ENCODE measurements around the gene OR4C45. TPM values are rescaled to one million over a fixed set of nuclear protein-coding genes. Genes with fewer than 3 reads are reported as not detected.
A peak's percentile ranks its signal among the peaks of the same experiment; 100 is the strongest.
"Not testable (repeated sequence)": the region's sequence is repeated elsewhere in the genome, so short reads cannot be mapped to it uniquely, and the experiment has no call there.

Gene OR4C45
- total RNA-seq: not detected in 2 replicates

DNA sequence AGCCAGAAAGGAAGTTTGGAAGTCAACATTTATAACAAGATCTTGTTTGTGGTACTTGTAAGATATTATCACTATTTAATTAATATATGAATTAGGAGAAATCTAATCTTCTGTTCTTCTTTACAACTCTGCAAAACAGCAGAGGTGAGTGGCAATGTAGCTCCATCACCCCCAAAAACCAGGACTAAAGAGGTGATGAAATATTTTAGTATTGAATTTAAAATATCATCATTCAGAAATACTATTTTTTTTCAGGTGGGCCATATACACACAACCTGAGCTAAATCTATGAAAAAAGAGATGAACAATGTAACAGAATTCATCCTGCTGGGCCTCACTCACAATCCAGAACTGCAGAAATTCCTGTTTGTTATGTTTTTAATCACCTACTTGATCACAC, at the start of gene OR4C45:
TSS of gene OR4C45 (plus strand) at position 301 of the 400 bp plus-strand sequence.
- DNase-seq (ENCODE audit: low read depth in 2 of 2): no peak

DNA sequence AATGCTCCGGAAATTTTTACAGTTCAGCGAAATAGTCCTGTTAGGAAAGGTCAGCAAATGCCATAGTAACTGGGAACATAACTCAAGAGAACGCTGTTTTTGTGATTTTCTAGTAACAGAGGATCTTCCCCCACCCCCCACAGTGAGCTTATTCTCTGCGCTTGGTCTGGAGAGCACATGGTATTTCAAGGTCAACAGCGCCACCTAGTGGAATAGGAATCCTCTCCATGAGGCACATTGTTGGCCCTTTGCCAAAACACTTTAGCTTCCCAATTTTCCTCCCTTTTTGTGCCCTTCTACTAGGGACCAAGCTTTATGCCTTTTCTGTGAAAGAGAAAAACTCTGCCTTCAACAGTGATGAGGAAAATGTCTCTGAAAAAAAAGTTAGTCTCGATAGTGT, 37.1 kb upstream of the OR4C45 start:
- peak; percentile 65 to 75 for DNase-seq (ENCODE audit: low read depth in 2 of 2)

DNA sequence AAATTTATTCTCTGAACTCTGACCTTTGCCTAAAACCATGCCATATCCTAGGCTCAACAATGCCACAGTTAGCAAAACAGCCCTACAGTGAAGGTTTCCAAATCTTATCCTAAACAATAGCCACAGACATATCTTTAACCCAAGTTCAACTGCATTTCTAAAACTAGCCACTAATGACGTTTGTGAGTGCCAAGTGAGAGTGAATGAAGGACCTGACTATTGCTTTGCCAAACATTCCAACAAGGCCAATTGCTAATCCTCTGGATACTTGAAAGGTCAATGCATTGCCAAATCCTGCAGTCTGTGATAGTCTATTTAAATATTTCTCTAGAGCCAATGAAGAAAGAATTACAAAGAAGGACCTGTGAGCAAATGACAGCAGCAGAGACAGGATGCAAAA, 2.5 kb upstream of the OR4C45 start:
- no peak for DNase-seq (ENCODE audit: low read depth in 2 of 2)

DNA sequence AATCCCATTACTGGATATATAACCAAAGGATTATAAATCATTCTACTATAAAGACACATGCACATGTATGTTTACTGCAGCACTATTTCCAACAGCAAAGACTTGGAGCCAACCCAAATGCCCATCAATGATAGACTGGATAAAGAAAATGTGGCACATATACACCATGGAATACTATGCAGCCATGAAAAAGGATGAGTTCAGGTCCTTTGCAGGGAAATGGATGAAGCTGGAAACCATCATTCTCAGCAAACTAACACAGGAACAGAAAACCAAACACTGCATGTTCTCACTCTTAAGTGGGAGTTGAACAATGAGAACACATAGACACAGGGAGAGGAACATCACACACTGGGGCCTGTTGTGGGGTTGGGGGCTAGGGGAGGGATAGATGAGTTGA, 3.6 kb downstream of the OR4C45 start:
- not testable (repeated sequence) for DNase-seq (ENCODE audit: low read depth in 2 of 2)

DNA sequence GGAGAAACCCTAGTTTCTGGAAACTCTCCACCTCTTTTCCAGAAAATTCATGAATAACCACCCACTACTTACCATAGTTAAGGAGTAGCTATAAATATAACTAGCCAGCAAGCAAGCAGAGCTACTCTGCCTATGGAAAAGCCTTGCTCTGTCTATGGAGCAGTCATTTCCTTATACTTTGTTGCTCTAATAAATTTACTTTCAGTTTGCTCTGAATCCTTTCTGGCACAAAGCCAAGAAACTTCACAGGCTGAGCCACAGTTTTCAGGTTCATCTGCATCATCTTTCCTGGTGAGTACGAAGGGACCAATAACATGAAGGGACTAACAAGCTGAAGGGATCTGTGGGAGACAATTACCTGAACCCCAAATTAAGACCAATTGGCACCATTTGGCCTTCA, 4.6 kb downstream of the OR4C45 start:
- DNase-seq (ENCODE audit: low read depth in 2 of 2): peak in 1 of 2 donors; percentile 4

DNA sequence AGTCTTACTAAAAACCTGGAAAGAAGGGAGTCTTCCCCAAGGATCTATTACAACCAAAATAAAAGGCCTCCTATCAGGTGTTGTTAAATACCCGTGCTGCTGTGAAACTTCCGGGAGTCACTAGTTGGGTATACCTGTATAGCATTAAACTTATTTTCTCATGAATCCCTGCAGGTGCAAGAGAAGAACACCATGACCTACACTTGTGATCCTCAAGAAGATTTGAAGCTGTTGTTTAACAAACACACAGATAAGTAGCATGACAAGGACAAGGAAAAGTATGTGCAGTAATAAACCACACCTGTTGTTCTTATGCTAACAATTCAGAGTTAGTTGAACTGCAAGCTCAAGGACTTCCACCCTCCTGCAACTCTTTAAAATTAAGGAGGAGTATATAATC, 12.0 kb downstream of the OR4C45 start:
- no peak for DNase-seq (ENCODE audit: low read depth in 2 of 2)

DNA sequence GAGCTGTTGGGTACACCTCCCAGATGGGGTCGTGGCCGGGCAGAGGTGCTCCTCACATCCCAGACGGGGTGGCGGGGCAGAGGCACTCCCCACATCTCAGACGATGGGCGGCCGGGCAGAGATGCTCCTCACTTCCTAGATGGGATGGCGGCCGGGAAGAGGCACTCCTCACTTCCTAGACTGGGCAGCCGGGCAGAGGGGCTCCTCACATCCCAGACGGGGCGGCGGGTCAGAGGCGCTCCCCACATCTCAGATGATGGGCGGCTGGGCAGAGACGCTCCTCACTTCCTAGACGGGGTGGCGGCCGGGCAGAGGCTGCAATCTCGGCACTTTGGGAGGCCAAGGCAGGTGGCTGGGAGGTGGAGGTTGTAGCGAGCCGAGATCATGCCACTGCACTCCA, 30.4 kb downstream of the OR4C45 start:
- not testable (repeated sequence) for DNase-seq (ENCODE audit: low read depth in 2 of 2)

DNA sequence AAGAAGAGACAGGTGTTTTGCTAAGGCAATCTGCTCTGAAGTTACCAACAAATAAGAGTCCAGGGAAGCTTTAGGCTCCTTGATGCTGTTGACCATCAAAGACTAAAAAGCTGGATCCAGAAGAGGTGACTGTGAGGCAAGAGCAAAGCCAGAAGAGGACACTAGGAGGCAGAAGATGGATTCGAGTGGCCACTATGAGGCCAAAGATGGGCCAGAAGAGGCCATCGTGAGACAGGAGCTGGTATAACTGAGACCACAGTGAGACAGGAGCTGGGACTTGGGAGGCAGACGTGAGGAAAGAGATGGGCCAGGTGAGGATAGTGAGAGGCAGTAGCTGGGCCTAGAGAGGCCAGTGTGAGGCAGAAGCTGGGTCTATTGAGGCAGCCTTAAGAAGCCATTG, 37.7 kb downstream of the OR4C45 start:
- DNase-seq (ENCODE audit: low read depth in 2 of 2): no peak

DNA sequence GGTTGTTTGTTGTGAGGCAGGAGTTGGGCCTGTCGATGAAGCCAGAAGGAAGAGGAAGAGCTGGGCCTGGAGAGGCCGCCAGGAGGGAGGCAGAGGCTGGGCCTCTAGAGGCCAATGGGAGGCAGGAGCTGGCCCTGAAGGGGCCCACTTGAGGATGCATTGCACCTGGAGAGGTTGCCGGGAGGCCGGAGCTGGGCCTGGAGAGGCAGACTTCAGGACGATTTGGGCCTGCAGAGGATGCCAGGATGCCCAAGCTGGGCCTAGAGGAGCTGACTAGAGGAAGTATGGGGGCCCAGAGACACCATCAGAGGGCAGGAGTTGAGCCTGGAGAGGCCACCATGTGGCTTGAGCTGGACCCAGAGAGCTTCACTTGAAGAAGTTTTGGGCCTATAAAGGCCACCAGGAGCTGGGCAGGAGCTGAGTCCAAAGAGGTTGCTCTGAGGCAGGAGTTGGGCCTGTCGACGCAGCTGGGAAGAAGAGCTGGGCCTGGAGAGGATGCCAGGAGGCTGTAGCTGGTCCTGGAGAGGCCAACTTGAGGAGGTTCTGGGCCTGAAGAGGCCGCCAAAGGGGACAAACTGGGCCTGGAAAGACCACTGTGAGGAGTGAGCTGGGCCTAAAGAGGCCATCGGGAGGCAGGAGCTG, 39.0 kb downstream of the OR4C45 start:
- DNase-seq (ENCODE audit: low read depth in 2 of 2): no peak

DNA sequence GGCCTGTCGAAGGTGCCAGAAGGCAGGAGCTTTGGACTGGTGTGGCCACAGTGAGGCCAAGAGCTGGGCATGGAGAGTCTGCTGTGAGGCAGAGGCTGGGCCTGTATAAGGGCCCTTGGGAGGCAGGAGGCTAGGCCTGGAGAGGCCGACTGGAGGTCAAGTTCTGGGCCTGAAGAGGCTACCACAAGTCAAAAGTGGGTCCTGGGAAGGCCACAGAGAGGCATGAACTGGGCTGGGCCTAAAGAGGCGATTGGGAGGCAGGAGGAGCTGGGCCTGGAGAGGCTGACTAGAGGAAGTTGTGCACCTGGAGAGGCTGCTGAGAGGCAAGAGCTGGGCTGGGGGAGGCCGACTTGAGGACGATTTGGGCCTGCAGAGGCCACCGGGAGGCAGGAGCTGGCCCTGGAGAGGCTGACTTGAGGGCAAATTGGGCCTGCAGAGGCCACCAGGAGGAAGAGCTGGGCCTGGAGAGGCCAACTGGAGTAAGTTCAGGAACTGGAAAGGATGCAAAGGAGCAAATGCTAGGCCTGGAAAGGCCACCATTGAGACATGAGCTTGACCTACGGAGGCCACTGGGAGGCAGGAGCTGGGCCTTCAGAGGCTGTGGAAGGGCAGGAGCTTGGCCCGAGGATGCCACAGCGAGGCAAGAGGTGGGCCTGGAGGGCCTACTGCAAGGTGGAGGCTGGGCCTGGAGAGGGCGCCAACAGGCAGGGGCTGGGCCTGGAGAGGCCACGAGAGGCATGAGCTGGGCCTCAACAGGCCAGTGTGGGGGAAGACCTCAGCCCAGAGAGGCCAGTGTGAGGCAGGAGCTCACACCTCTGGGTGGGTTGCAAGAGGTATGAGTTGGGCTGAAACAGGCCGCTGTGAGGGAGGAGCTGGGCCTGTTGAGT, 39.8 kb downstream of the OR4C45 start:
- DNase-seq (ENCODE audit: low read depth in 2 of 2): no peak

DNA sequence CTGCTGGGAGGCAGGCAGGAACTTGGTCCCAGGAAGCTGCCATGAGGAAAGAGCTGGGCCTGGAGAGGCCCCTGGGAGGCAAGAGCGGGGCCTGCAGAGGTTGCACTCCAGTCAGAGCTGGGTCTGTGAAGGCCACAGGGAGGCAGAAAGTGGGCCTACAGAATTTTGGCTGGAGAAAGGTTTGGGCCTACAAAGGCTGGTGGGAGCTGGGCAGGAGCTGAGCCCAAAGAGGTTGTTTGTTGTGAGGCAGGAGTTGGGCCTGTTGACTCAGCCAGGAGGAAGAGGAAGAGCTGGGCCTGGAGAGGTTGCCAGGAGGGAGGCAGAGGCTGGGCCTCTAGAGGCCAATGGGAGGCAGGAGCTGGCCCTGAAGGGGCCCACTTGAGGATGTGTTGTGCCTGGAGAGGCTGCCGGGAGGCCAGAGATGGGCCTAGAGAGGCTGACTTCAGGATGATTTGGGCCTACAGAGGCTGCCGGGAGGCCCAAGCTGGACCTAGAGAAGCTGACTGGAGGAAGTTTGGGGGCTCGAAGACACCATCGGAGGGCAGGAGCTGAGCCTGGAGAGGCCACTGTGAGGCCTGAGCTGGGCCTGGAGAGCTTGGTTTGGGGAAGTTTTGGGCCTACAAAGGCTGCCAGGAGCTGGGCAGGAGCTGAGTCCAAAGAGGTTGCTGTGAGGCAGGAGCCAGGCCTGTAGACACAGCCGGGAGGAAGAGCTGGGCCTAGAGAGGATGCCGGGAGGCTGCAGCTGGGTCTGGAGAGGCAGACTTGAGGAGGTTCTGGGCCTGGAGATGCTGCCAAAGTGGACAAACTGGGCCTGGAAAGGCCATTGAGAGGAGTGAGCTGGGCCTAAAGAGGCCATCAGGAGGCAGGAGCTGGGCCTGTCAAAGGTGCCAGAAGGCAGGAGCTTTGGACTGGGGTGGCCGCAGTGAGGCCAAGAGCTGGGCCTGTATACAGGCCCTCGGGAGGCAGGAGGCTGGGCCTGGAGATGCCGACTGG, 40.7 kb downstream of the OR4C45 start:
- no peak for DNase-seq (ENCODE audit: low read depth in 2 of 2)

DNA sequence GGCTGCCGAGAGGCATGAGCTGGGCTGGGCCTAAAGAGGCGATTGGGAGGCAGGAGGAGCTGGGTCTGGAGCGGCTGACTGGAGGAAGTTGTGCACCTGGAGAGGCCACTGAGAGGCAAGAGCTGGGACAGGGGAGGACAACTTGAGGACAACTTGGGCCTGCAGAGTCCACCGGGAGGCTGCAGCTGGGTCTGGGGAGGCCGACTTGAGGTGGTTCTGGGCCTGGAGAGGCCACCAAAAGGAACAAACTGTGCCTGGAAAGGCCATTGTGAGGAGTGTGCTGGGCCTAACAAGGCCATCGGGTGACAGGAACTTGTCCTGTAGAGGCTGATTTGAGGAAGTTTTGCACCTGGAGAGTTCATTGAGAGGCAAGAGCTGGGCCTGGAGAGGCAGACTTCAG, 41.5 kb downstream of the OR4C45 start:
- no peak for DNase-seq (ENCODE audit: low read depth in 2 of 2)

DNA sequence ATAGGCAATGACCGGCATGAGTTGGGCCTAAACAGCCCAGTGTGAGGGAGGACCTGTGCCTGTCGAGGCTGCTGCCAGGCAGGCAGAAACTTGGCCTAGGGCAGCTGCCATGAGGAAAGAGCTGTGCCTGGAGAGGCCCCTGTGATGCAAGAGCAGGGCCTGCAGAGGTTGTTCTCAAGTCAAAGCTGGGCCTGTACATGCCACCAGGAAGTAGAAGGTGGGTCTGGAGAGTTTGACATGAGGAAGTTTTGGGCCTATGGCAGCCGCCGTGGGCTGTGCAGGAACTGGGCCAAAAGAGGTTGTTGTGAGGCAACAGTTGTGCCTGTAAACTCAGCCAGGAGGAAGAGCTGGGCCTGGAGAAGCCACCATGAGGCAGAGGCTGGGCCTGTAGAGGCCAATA, 43.2 kb downstream of the OR4C45 start:
- DNase-seq (ENCODE audit: low read depth in 2 of 2): no peak

DNA sequence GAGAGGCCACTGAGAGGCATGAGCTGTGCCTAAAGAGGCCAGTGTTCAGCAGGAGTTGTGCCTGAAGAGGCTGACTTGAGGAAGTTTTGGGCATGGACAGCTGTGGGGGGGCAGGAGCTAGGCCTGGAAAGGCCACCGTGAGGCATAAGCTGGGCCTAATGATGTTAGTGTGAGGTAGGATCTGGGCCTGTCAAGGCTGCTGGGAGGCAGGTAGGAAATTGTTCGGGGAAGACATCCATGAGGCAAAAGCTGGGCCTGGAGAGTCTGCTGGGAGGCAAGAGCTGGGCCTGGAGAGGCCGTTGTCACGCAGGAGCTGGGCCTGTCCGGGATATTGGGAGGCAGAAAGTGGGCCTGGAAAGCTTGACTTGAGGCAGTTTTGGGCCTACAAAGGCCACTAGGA, 44.9 kb downstream of the OR4C45 start:
- DNase-seq (ENCODE audit: low read depth in 2 of 2): no peak

DNA sequence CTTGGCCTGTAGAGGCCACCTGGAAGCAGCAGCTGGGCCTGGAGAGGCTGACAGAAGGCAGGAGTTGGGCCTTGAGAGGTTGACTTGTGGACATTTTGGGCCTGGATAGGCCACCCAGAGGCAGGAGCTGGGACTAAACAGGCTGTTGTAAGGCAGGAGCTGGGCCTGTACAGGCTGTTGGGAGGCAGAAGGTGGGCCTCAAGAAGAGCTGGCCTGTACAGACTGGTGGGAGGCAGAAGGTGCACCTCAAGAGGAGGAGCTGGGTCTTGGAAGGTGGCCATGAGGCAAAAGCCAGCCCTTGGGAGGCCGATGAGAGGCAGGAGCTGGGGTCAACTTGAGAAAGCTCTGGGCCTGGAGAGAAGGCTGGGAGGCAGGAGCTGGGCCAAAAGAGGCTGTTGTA, 45.3 kb downstream of the OR4C45 start:
- DNase-seq (ENCODE audit: low read depth in 2 of 2): no peak

DNA sequence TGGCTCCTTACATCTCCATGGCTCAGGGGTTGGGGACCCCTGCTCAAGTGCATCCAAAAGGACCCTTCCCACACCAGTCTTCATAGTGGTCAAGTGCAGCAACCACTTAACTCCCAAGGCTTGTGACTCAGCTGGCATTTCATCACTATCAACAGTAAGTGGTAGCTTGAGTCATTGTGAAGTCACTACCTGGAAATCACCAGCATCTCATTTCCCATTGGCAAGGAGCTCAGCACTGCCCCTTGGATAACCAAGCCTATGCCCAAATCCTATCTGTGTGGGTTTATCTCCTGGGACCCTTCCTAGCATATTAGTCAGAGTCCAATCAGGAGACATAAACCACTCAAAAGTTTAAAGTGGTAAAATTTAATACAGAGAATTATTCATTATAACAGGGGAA, 46.3 kb downstream of the OR4C45 start:
- not testable (repeated sequence) for DNase-seq (ENCODE audit: low read depth in 2 of 2)

DNA sequence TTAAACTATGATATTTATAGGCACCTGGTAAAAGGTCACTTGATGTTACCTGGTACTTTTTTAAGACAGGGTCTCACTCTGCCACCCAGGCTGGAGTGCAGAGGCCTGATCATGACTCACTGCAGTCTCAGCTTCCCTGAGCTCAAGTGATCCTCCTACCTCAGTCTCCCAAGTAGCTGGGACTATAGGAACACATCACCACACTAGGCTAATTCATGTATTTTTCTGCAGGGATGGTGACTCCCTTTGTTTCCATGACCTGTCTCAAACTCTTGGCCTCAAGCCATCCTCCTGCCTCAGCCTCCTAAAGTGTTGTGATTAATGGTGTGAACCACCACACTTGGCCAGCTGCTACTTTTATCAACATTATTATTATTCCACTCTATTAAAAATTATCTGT, 47.6 kb downstream of the OR4C45 start:
- no peak for DNase-seq (ENCODE audit: low read depth in 2 of 2)

Other genes with a start within 250 kb of the OR4C45 start
- gene OR4C13, start 80.5 kb upstream of the OR4C45 start, total RNA-seq: not detected in 2 replicates
- gene OR4C12, start 50.3 kb upstream of the OR4C45 start, total RNA-seq: not detected in 2 replicates